Hepatocyte (in vitro differentiated cells): ENCODE results near the gene NOX5. TPM values are rescaled to one million over a fixed set of nuclear protein-coding genes. Genes with fewer than 3 reads are reported as not detected.

Experiments used
- DNase-seq: peaks from one replicate; pipeline ENCODE4 v3.0.0-alpha.2; 2016; ENCODE audit warnings: low spot score
- H2AFZ ChIP-seq: fragments of 200-600 bp; sonication (generic); 2 replicates; pipeline ENCODE4 v1.6.0; 2016; ENCODE audit warnings: antibody characterized with exemption, mild to moderate bottlenecking
- H3K27ac ChIP-seq: fragments of 200-600 bp; sonication (generic); 2 replicates; pipeline ENCODE4 v1.5.1; 2016; ENCODE audit warnings: mild to moderate bottlenecking
- H3K27me3 ChIP-seq: fragments of 200-600 bp; sonication (generic); 2 replicates; pipeline ENCODE4 v1.6.1; 2016
- H3K36me3 ChIP-seq: fragments of 200-600 bp; sonication (generic); replicated peaks from 2 replicates; pipeline ENCODE4 v1.5.1; 2016; ENCODE audit warnings: low read depth; ENCODE audit not compliant: insufficient read depth
- H3K4me1 ChIP-seq: fragments of 200-600 bp; sonication (generic); 2 replicates; pipeline ENCODE4 v1.5.1; 2016; ENCODE audit warnings: mild to moderate bottlenecking, moderate library complexity; ENCODE audit not compliant: insufficient read depth
- H3K4me2 ChIP-seq: fragments of 200-600 bp; sonication (generic); 2 replicates; pipeline ENCODE4 v1.6.0; 2016
- H3K4me3 ChIP-seq: fragments of 200-600 bp; sonication (generic); 2 replicates; pipeline ENCODE4 v1.5.1; 2016; ENCODE audit warnings: mild to moderate bottlenecking
- H3K79me2 ChIP-seq: fragments of 200-600 bp; sonication (generic); 2 replicates; pipeline ENCODE4 v1.6.0; 2017; ENCODE audit warnings: mild to moderate bottlenecking
- H3K9me2 ChIP-seq: fragments of 200-600 bp; sonication (generic); replicated peaks from 2 replicates; pipeline ENCODE4 v1.6.0; 2017; ENCODE audit warnings: mild to moderate bottlenecking; ENCODE audit not compliant: insufficient read depth
- H3K9me3 ChIP-seq: fragments of 200-600 bp; sonication (generic); 2 replicates; pipeline ENCODE4 v1.5.1; 2016; ENCODE audit warnings: low read depth, mild to moderate bottlenecking
- H4K20me1 ChIP-seq: fragments of 200-600 bp; sonication (generic); 2 replicates; pipeline ENCODE4 v1.6.0; 2016; ENCODE audit warnings: mild to moderate bottlenecking; ENCODE audit not compliant: insufficient read depth, poor library complexity, severe bottlenecking
- EZH2 ChIP-seq: fragments of 200-600 bp; sonication (generic); IDR thresholded peaks from 2 replicates; pipeline ENCODE4 v1.6.1; 2016; ENCODE audit warnings: antibody characterized with exemption, mild to moderate bottlenecking, borderline replicate concordance
- EZH2phosphoT487 ChIP-seq: fragments of 200-600 bp; sonication (generic); IDR thresholded peaks from one replicate; pipeline ENCODE4 v1.6.1; 2018; ENCODE audit warnings: antibody characterized with exemption, mild to moderate bottlenecking, low read depth, moderate library complexity; ENCODE audit not compliant: unreplicated experiment, severe bottlenecking
- WGBS: methylation state at CpG from one replicate; pipeline ENCODE4 v1.1.6; 2016; ENCODE audit warnings: low lambda C conversion rate; ENCODE audit errors: missing lambda C conversion rate; 5-methylcytosine and 5-hydroxymethylcytosine counted together
- polyA plus RNA-seq: library from polyadenylated mRNA; unstranded; fragments of >200 nt; fragmentation: Nextera tagmentation; extraction: Ambion mirVana; gene quantifications from 2 replicates; pipeline ENCODE4 v1.2.1, GENCODE V29; 2016
- total RNA-seq: library from RNA; depleted of rRNA; stranded (reverse); fragments of >200 nt; gene quantifications from 2 replicates; pipeline ENCODE4 v1.2.3, GENCODE V29; 2014
- TF ChIP-seq, protein P1 (sequence below): fragments of 200-600 bp; sonication (generic); IDR thresholded peaks from 2 replicates; pipeline ENCODE4 v1.5.1; 2016; ENCODE audit warnings: antibody characterized with exemption, mild to moderate bottlenecking; ENCODE audit not compliant: poor library complexity

NOX5 gene
- total and polyA plus RNA-seq, 2 experiments from 2014 or later, result 0.13 TPM; not detected in 1

DNA sequence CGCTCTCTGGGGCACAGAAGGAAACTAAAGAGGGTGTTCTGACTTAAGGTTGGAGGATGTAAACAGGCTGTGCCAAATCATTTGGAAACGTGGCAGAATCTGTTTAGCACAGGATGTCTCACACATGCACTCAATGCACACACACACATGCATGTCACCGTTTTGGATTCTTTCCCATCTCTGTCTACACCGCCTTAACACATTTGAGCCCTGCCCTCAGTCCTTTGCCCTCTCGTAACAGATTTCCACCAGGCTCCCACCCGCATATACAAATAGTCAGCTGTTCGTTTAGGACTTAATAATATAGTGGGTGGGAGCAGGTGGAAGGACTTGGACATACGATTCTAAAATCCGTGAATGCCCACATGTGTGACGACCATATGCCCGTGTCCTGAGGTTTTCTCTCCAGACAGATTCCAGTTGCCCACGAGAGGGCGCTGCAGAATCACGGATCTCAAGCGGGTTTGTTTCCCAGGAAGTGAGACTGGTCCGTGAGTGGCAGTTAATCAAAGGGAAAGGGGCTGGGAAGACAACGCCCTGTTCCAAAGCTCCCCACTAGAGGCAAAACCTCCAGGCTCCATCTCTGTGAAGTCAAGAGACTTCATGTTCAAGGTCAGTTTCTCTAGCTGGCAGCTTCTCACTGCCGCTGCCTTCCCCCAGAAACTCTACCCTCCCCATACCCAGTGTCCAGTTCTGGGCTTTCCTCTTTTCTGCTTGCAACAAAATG is 44.5 kb downstream of the NOX5 start:
- Histone ChIP-seq H3K36me3 (no peaks in the 10 kb centered on the region), H2AFZ (no peak overlapping the region), H3K27ac (no peak overlapping the region), H3K4me1 (no peaks in the 10 kb centered on the region), H3K4me3 (no peak overlapping the region), H3K4me2 (peak overlapping the region; percentile 52), H3K79me2 (no peaks in the 10 kb centered on the region), H4K20me1 (no peaks in the 10 kb centered on the region), H3K9me3 (no peaks in the 10 kb centered on the region), H3K9me2 (no peaks in the 10 kb centered on the region), H3K27me3 (peaks cover 15% of the 10 kb centered on the region)
- no peak for TF ChIP-seq EZH2phosphoT487
- TF ChIP-seq, protein P1, sequence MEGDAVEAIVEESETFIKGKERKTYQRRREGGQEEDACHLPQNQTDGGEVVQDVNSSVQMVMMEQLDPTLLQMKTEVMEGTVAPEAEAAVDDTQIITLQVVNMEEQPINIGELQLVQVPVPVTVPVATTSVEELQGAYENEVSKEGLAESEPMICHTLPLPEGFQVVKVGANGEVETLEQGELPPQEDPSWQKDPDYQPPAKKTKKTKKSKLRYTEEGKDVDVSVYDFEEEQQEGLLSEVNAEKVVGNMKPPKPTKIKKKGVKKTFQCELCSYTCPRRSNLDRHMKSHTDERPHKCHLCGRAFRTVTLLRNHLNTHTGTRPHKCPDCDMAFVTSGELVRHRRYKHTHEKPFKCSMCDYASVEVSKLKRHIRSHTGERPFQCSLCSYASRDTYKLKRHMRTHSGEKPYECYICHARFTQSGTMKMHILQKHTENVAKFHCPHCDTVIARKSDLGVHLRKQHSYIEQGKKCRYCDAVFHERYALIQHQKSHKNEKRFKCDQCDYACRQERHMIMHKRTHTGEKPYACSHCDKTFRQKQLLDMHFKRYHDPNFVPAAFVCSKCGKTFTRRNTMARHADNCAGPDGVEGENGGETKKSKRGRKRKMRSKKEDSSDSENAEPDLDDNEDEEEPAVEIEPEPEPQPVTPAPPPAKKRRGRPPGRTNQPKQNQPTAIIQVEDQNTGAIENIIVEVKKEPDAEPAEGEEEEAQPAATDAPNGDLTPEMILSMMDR, result peak; percentile 93
- no peak for TF ChIP-seq EZH2
- WGBS, result 21% methylated on average over 18 of the region's 18 CpGs
- DNase-seq, result peak; percentile 93

DNA sequence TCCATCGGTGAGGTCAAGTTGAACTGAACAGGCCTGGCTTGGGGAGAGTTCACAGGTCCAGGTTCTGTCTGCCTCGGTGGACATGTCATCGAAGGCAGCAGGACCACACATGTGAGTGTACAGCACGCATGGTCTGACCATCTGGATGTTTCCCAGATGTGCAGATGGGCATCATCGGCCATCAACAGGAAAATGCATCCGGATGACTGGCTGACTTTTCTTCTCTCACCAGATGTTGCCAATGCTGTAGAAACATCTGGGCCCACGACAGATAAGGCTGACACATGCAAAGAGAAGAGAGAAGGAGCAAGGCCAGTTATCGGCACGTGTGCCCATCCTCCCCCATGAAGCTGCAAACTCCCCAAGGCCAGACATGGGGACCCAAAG is 45.1 kb downstream of the NOX5 start:
- Histone ChIP-seq H3K4me2 (peak overlapping the region; percentile 52), H3K36me3 (no peaks in the 10 kb centered on the region), H3K4me1 (no peaks in the 10 kb centered on the region), H2AFZ (no peak overlapping the region), H3K79me2 (no peaks in the 10 kb centered on the region), H3K9me3 (no peaks in the 10 kb centered on the region), H3K9me2 (no peaks in the 10 kb centered on the region), H3K27ac (no peak overlapping the region), H3K4me3 (no peak overlapping the region), H3K27me3 (peaks cover 15% of the 10 kb centered on the region), H4K20me1 (no peaks in the 10 kb centered on the region)
- no peak for DNase-seq
- WGBS, result 74% methylated on average over 9 of the region's 9 CpGs
- TF ChIP-seq EZH2, result no peak
- TF ChIP-seq, protein P1, result no peak
- no peak for TF ChIP-seq EZH2phosphoT487

DNA sequence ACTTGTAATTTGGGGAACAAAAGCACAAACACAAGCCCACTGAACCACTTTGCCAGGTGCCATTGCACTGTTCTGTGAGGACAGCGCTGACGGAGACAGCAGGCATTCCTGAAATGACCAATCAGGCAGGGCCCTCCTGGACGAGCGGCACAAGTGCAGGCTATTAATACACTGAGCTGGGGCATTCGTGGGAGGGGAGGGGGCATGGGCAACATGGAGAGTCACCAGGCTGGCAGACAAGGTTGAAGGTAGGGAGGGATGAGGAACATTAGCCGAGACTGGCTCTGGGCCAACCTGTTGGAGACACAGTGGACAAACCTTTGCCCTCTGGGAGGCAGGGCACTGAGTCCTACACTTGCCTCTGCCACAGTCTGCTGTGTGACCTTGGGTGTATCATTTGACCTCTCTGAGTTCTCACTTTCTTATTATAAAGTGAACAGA is 45.6 kb downstream of the NOX5 start:
- Histone ChIP-seq H3K79me2 (no peaks in the 10 kb centered on the region), H2AFZ (no peak overlapping the region), H3K27me3 (peaks cover 15% of the 10 kb centered on the region), H3K27ac (no peak overlapping the region), H3K4me1 (no peaks in the 10 kb centered on the region), H3K4me2 (no peak overlapping the region), H3K9me3 (no peaks in the 10 kb centered on the region), H3K4me3 (no peak overlapping the region), H3K36me3 (no peaks in the 10 kb centered on the region), H3K9me2 (no peaks in the 10 kb centered on the region), H4K20me1 (no peaks in the 10 kb centered on the region)
- no peak for DNase-seq
- 78% methylated on average over 6 of the region's 6 CpGs for WGBS
- TF ChIP-seq EZH2phosphoT487 (no peak), EZH2 (no peak)
- TF ChIP-seq, protein P1, result no peak
